Muscle of arm (tissue), 12 donors: ENCODE results near the gene HLA-DPA1. TPM values are rescaled to one million over a fixed set of nuclear protein-coding genes. Genes with fewer than 3 reads are reported as not detected.
"Not testable (repeated sequence)": the region's sequence is repeated elsewhere in the genome, so short reads cannot be mapped to it uniquely, and the experiment has no call there.

Experiments
- DNase-seq: peaks from one replicate; pipeline ENCODE4 v3.0.0-alpha.2; 2013
- polyA plus RNA-seq, 12 donors: library from polyadenylated mRNA; unstranded; fragments of 120-200 nt; gene quantifications; one replicate each; pipeline ENCODE4 v1.2.1, GENCODE V29; 2013; ENCODE audit not compliant: insufficient read length in 12 of 12

Gene HLA-DPA1
- polyA plus RNA-seq, 12 donors = 7.6 to 44.7 (median 13.9) TPM; not detected in 1

DNA sequence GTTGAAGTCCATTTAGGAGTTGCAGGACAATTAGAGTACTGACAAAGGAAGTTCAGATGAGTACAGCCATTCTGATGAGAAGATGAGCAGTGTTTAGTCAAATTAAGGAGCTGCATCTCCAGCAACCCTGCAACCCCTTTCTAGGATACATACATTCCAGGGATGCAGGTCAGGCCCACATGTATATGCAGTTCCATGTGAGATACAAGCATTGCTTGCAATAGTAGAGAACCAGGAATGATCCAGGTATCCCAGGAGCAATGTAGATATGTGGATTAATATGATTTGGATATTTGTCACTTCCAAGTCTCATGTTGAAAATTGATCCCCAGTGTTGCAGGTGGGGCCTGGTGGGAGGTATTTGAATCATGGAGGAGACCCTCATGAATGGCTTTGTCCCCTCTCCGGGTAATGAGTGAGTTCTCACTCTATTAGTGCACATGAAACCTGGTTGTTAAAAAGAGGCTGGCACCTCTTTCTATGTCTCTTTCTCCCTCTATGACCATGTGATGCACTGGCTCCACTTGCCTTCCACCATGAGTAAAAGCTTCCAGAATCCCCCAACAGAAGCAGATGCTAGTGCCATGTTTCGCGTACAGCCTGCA, 6.4 kb downstream of the HLA-DPA1 start:
- DNase-seq = no peak

GRCh38 chr6:33065312-33065711, 8.1 kb downstream of the HLA-DPA1 start:
- DNase-seq = no peak

DNA sequence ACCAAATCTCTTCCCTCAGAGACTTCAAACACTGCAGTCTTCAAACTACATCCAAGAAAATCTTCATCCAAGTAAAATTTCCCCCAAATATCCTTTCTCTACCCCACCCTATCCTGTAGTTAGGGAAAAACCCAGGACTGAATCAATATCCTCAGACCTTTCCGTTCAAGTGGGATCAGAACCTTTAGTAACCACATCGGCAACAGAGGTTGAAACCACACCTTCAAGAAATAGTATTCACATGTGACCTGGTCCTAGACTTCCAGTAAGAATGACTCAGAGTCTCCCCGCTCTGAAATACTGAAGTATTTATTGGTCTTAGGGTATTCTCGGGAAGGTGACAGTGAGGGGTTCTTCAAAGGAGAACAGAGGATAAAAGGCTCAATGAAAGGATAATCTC, 8.7 kb downstream of the HLA-DPA1 start:
- no peak for DNase-seq

DNA sequence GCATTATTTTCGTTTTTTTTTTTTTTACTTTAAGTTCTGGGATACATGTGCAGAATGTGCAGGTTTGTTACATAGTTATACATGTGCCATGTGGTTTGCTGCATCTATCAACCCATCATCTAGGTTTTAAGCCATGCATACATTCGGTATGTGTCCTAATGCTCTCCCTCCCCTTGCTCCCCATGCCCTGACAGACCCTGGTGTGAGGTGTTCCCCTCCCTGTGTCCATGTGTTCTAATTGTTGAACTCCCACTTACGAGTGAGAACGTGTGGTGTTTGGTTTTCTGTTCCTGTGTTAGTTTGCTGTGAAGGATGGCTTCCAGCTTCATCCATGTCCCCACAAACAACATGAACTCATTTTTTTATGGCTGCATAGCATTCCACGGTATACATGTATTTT, 10.0 kb downstream of the HLA-DPA1 start:
- DNase-seq = not testable (repeated sequence)

- no peak for DNase-seq
Measured at GRCh38 chr6:33061987-33062386, 11.5 kb downstream of the HLA-DPA1 start.

DNA sequence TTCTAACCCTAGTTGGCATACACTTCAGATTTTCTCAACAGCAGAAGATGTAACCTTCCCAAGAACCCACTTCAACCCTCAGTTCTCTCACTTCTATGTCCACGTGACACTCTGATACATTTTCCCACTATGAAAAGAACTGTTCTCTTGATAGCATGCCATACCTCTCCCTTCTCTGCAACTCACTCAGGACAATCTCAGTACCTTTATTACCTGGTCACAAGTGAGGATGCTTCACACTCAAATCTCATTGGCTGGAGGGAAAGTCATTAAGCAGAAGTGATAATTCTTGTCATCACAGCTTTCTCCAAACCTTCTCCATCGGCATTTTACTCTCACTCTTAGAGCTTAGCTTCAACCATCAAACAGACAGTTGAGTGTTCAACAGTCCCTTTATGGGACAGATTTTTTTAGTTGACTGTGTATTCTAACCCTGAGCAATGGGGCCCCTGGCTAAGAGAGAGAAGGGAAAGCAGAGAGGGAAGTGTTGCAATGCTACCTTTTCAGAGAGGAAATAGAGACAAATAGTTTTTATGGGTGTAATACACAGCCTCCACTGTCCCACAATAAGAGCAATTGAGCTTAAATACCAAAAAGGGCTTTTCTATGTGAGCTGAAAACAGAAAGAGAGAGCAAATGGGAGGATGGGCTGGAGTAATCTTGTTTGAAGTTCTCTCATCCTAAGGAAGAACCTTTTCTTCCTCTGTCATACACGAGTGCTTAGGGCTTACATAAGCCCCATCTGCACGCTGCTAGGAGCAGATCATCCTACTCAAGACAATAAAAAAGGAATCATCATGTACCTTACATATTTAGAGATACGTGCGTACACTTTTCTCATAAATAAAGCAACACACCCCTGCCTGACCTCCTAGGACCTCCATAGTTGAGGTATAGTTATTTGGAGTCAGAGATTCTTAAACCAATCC, 16.0 kb downstream of the HLA-DPA1 start:
- DNase-seq = no peak

DNA sequence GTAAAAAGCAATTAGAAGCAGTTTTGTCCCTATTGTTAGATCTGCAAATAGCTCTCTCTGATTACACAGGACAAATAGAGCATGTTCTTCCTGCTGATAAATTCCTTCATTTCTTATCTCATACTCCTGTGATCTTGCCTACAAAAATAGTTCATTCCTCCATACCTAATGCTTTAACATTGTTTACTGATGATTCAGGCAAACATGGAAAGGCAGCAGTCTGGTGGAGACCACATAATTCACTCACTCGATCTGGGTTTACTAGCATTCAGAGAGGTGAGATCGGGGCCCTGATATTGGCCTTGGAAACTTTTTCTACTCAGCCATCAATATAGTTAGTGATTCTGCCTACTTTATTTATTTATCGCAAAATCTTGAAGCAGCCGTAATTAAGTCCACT, 20.2 kb downstream of the HLA-DPA1 start:
- DNase-seq = no peak

DNA sequence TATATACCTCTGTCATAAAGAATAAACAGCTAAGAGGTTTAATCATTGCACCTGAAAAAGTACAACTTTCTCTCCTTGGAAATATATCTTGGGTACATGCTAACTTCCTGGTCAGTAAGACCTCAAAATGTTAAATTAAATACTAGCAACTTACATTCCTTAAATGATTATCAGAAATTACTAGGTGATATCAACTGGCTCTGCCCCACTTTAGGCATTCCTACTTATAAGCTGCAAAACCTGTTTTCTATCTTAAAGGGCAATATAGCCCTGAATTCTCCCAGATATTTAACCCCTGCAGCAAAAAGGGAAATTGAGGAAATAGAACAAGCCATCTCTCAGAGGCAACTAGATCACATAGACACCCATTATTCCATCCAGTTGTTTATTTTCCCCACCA, 20.8 kb downstream of the HLA-DPA1 start:
- no peak for DNase-seq

GRCh38 chr6:33050014-33050810, 23.2 kb downstream of the HLA-DPA1 start:
- no peak for DNase-seq

GRCh38 chr6:33049323-33050013, 24.0 kb downstream of the HLA-DPA1 start:
- DNase-seq = no peak

DNA sequence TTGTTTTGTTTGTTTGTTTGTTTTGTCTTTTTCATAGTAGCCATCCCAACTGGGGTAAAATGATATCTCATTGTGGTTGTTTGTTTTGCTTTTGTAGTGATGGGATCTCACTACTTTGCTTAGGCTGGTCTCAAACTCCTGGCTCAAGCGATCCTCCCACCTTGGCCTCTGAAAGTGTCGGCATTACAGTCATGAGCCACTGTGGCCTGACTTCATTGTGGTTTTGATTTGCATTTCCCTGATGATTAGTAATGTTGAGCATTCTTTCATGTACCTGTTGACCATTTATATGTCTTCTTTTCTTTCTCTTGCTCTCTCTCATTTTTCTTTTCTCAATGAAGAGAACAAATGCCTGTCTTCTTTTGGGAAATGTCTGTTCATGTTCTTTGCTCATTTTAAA, 33.3 kb downstream of the HLA-DPA1 start:
- DNase-seq = no peak

DNA sequence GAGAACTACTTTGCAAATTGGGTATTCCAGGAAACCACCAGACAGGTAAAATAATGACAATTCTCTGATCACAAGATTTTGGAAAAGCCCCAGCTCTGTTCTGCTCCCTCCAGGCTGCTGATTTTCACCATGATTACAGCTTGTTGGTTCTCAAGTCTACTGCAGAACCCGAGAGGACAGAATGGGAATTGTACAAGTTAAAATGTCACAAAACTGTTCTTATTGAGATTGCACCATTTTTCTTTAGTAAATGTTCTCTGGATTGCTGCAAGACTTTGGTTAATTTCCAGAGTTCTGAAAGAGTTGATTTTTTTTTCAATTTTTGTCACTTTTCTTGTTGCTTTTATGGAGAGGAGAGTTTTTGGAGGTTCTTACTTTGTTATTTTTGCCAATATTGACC, 36.9 kb downstream of the HLA-DPA1 start:
- DNase-seq = no peak

DNA sequence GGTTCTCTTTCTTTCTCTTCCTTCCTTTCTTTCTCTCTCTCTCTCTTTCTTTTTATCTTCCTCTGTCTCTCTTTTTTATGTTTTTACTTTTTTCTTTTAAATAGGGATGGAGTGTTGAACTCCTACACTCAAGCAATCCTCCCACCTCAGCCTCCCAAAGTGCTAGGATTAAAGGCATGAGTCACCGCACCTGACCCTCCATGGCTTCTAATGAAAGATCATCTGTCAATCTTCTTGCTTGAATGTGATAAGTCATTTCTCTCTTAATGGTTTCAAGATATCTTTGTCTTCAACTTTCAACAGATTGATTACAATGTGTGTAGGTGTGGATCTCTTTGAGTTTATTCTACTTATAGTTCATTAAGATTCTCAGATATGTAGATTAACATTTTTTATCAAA, 38.9 kb downstream of the HLA-DPA1 start:
- no peak for DNase-seq

DNA sequence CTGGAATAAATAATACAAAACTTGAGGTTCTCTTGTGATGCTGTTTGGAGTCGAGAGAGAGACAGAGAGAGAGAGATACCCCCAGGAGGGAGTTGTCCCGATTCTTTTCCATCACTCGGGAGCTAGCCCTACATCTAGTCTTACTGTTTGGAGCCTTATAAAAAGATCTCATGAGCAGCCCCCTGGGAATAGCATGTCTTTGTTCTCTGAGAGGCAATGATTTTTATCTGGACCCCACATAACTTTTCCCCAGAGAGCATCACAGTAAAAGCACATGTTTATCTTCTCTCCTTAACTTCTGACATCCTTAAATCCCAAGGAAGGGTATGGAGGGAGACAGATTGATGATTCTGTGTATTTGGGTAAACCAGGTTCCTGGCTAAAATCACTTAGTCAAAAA, 43.2 kb downstream of the HLA-DPA1 start:
- DNase-seq = no peak

DNA sequence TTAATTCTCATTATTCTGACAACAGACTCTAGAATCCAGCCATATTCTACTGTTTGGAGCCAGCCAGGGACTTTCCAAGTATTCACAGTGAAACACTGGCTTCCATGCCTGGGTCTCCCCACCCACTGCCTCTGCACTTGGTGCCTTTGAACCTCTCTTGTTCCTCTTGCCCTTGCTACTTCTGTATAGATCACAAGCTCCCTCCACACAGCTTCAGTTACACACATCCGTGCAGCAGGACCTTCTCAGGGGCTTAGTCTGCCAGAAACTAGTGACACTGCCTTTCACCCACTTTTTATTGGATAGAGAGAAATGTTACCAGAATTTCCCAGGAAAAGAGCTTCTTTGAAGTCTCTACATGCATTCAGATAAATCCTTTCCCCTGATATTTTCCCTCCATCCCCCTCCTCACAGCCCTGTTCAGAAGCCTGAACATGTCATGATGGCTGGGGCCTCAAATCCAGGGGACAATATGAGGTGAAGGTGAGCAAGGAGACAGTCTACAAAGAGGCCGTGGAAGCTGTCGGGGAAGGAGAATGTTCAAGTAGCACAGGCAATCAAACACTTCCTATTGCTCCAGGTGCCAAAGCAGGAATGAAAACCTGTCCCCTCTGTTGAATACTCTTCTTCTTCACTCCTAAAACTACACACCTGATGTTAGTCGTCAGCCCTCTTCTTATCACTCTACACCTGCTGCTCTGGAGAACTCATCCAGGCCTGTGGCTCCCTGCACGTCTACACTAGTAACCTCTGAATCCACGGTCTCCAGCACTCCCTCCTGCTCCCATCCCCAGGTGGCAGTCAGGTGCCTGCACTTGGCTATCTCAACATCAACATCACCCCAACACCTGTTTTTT, 43.9 kb downstream of the HLA-DPA1 start:
- peak; percentile 15 for DNase-seq

- no peak for DNase-seq
Measured at GRCh38 chr6:33028220-33028849, 45.1 kb downstream of the HLA-DPA1 start.

DNA sequence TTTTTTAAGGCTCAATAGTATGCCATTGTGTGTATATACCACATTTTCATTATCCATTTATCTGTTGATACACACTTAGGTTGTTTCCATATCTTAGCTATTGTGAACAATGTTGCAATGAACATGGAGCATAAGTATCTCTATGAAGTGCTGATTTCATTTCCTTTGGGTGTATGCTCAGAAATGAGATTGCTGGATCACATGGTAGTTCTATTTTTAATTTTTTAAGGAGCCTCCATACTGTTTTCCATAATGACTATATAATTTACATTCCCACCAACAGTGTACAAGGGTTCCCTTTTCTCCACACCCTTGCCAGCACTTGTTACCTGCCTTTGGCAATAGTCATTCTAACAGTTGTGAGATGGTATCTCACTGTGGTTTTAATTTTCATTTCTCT, 48.9 kb downstream of the HLA-DPA1 start:
- no peak for DNase-seq

DNA sequence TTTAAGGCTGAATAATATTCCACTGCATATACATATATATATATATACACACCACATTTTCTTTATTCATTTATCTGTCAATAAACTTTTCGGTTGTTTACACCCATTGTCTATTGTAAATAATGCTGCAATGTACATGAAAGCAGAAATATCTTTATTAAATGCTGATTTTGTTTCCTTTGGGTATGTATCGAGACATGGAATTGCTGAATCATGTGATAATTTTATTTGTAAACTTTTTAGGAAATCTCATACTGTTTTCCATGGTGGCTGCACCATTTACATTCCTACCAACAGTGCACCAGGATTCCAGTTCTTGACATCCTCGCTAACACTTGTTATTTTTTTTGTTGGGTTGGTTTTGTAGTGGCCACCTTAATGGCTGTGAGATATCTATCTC, 49.9 kb downstream of the HLA-DPA1 start:
- DNase-seq = no peak

- DNase-seq = no peak
Measured at GRCh38 chr6:33021917-33022316, 51.5 kb downstream of the HLA-DPA1 start.

- DNase-seq = no peak
Measured at GRCh38 chr6:33019372-33019771, 54.1 kb downstream of the HLA-DPA1 start.
